IPS-NIHi7 (cell line): ENCODE results near the gene ABCG4.
"Not testable (repeated sequence)": the region's sequence is repeated elsewhere in the genome, so short reads cannot be mapped to it uniquely, and the experiment has no call there.

Experiments used
- DNase-seq: peaks from one replicate; pipeline ENCODE4 v3.0.0; 2012; ENCODE audit warnings: mixed read lengths; ENCODE audit errors: extremely low spot score

Gene ABCG4

GRCh38 chr11:119181677-119182412 is 33.0 kb downstream of the ABCG4 start:
- no peak for DNase-seq

GRCh38 chr11:119184399-119184798 is 35.5 kb downstream of the ABCG4 start:
- not testable (repeated sequence) for DNase-seq

GRCh38 chr11:119185981-119186634 is 37.3 kb downstream of the ABCG4 start:
- no peak for DNase-seq

GRCh38 chr11:119187123-119187892 is 38.5 kb downstream of the ABCG4 start:
- DNase-seq: no peak

- no peak for DNase-seq
Observed at GRCh38 chr11:119188067-119188466, 39.2 kb downstream of the ABCG4 start.

GRCh38 chr11:119188887-119189286 is 40.0 kb downstream of the ABCG4 start:
- DNase-seq: no peak

GRCh38 chr11:119189393-119189792 is 40.5 kb downstream of the ABCG4 start:
- no peak for DNase-seq

- no peak for DNase-seq
Observed at GRCh38 chr11:119190531-119190930, 41.7 kb downstream of the ABCG4 start.

GRCh38 chr11:119191265-119191664 is 42.4 kb downstream of the ABCG4 start:
- DNase-seq: not testable (repeated sequence)

GRCh38 chr11:119192111-119192510 is 43.3 kb downstream of the ABCG4 start:
- DNase-seq: no peak

GRCh38 chr11:119193001-119193400 is 44.1 kb downstream of the ABCG4 start:
- DNase-seq: no peak

GRCh38 chr11:119193626-119194025 is 44.8 kb downstream of the ABCG4 start:
- DNase-seq: no peak

- no peak for DNase-seq
Observed at GRCh38 chr11:119194811-119195440, 46.1 kb downstream of the ABCG4 start.

GRCh38 chr11:119195680-119196079 is 46.8 kb downstream of the ABCG4 start:
- DNase-seq: peak; percentile 93

GRCh38 chr11:119196833-119197483 is 48.1 kb downstream of the ABCG4 start:
- DNase-seq: peak; percentile 83

- DNase-seq: no peak
Observed at GRCh38 chr11:119198925-119199324, 50.1 kb downstream of the ABCG4 start.

- not testable (repeated sequence) for DNase-seq
Observed at GRCh38 chr11:119201236-119201635, 52.4 kb downstream of the ABCG4 start.

- no peak for DNase-seq
Observed at GRCh38 chr11:119202554-119202953, 53.7 kb downstream of the ABCG4 start.

- no peak for DNase-seq
Observed at GRCh38 chr11:119204066-119204465, 55.2 kb downstream of the ABCG4 start.

GRCh38 chr11:119205080-119205479 is 56.2 kb downstream of the ABCG4 start:
- DNase-seq: peak; percentile 15
